ENCODE results near the gene PARVB. TPM values are rescaled to one million over a fixed set of nuclear protein-coding genes. Genes with fewer than 3 reads are reported as not detected.

PARVB gene
- total and polyA plus RNA-seq, 9 of the 15 experiments (the other 6 are each of a cell fraction or from before 2014, with no cell fraction given): 1.1 to 59.2 (median 29.2) TPM

DNA sequence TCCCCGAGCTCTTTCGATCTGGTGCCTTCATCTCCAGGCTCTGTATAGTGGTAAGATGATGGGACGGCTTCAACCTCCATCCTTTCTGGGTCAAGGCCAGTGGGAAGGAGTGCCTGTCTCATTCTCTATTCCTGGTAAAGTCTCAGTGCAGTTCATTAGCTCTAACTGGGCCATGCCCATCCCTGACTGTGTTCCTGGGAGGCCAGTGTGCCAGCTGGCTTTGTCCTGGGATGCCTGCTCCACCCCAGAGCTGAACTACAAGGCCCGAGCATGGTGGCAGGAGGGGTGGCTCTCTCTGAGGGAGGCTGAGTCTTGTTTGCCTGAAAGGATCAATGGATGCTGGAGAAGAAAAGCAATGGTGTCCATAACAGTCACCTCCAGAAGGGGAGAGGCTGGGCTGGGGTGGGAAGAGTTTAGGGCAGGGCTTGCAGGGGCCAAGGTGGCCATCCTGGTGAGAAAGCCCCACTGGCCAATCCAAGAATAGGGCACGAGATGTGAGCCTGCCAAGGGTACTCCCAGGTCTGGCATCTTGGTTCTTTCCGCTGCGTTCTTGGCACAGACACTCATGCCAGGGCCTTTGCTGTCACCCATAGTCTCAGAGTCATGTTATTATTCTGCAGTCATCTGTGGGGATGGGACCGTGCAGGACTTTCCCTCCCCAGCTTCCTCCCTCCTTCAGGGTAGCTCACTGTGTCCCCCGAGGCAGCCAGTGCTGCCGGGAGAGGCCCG lies 60.1 kb downstream of the PARVB start:
- DNase-seq (ENCODE audit: extremely low read depth in 1 of 4, low spot score in 3 of 4) (no peak), FAIRE-seq (no peak), ATAC-seq (no peak)
- no peak overlapping the region for H3K4me2 ChIP-seq (ENCODE audit: insufficient read depth, low read length)
- no peak overlapping the region for H2AFZ ChIP-seq (ENCODE audit: low read depth, low read length)
- BruUV-seq (replicated peaks): no TSS peak
- H3K27ac ChIP-seq (ENCODE audit: extremely low read depth, low read depth, low read length): no peak overlapping the region
- 0 out of 3 replicates have a peak, but pooled peaks cover 2% of the 10 kb centered on the region for H3K36me3 ChIP-seq (ENCODE audit: control insufficient read depth, insufficient read depth, low read length)
- peaks cover 0 to 3% of the 10 kb centered on the region in 2 experiments; a peak in 1 of 5 replicates for H3K4me1 ChIP-seq (replicated peaks in 1 of 2; ENCODE audit: control insufficient read depth in 2 of 2, insufficient read depth in 2 of 2, low read length in 2 of 2)
- H3K79me2 ChIP-seq (ENCODE audit: control insufficient read depth, insufficient read depth, low read length): no peaks in the 10 kb centered on the region
- TF ChIP-seq HDAC8 (tag; IDR thresholded peaks at IDR 0.05): no peak
- no peak for TF ChIP-seq TAF7 (tag; IDR thresholded peaks at IDR 0.05)
- no peak for TF ChIP-seq SETDB1 (IDR thresholded peaks at IDR 0.05; ENCODE audit: low read length)
- TF ChIP-seq SRF (CRISPR knock-in tag; IDR thresholded peaks at IDR 0.05): no peak
- in situ Hi-C loops (cut with MboI): no loop called here
- no peaks in the 10 kb centered on the region for H3K9me3 ChIP-seq (replicated peaks; ENCODE audit: control insufficient read depth, insufficient read depth, low read depth, low read length)
- CTCF ChIA-PET (ENCODE audit: low intra/inter-chr PET ratio): no interaction called here
- intact Hi-C loops (cut with micrococcal nuclease): loop anchor here (10.0 kb wide), 1 partner anchor 541 kb away; no protein-coding TSS in a partner anchor
- 83% methylated on average over 8 of the region's 11 CpGs for WGBS (ENCODE audit: insufficient coverage, low coverage, missing lambda C conversion rate)
- POLR2A ChIA-PET: interaction anchor here (0.6 kb wide), 1 partner anchor 1459 kb away, joined by 4 read pairs; no protein-coding TSS in a partner anchor
- H3K4me3 ChIP-seq: no peak overlapping the region
- no peaks in the 10 kb centered on the region for H3K27me3 ChIP-seq (ENCODE audit: control insufficient read depth in 2 of 2, insufficient read depth in 2 of 2, low read length in 2 of 2)
- H3K9ac ChIP-seq (ENCODE audit: insufficient read depth in 1 of 2, low read depth in 2 of 2, low read length in 2 of 2): no peak overlapping the region
- no peaks in the 10 kb centered on the region; the same call in 1 of the 2 replicates for H4K20me1 ChIP-seq (replicated peaks; ENCODE audit: control insufficient read depth, insufficient read depth, low read length)
- no peaks in the 10 kb centered on the region for H3K9me1 ChIP-seq (ENCODE audit: control insufficient read depth, insufficient read depth, low read length)
